Mesenchymal stem cell (in vitro differentiated cells and primary cell): ENCODE data around the gene SMIM13.

Experiments
- DNase-seq: peaks from one replicate; pipeline ENCODE4 v3.0.0-alpha.2; 2013
- H2AFZ ChIP-seq: one replicate; pipeline ENCODE4 v1.6.1; 2013; ENCODE audit warnings: low read depth, mild to moderate bottlenecking, control low read depth, inconsistent platforms, low read length, moderate library complexity
- H2AK5ac ChIP-seq: 2 replicates; pipeline ENCODE4 v1.6.1; 2013; ENCODE audit warnings: low read length, moderate library complexity, mild to moderate bottlenecking, inconsistent platforms; ENCODE audit not compliant: severe bottlenecking
- H2BK120ac ChIP-seq: one replicate; pipeline ENCODE4 v1.6.1; 2013; ENCODE audit warnings: low read depth, mild to moderate bottlenecking, inconsistent platforms, low read length, moderate library complexity
- H2BK12ac ChIP-seq, 2 experiments: one replicate each; pipeline ENCODE4 v1.6.1; 2013; ENCODE audit warnings: inconsistent platforms in 2 of 2, low read length in 2 of 2, mild to moderate bottlenecking in 2 of 2, moderate library complexity in 2 of 2, control low read depth in 1 of 2
- H2BK15ac ChIP-seq: one replicate; pipeline ENCODE4 v1.6.1; 2013; ENCODE audit warnings: mild to moderate bottlenecking, low read depth, inconsistent platforms; ENCODE audit not compliant: poor library complexity, severe bottlenecking
- H2BK5ac ChIP-seq: 2 replicates; pipeline ENCODE4 v1.6.1; 2013; ENCODE audit warnings: low read depth, mild to moderate bottlenecking, low read length, control low read depth, inconsistent platforms; ENCODE audit not compliant: poor library complexity, severe bottlenecking
- H3K14ac ChIP-seq, 2 experiments: one replicate each; pipeline ENCODE4 v1.6.1; 2013; ENCODE audit warnings: inconsistent platforms in 2 of 2, low read length in 2 of 2, control low read depth in 1 of 2, mild to moderate bottlenecking in 1 of 2, moderate library complexity in 1 of 2
- H3K18ac ChIP-seq, 2 experiments: one replicate each; pipeline ENCODE4 v1.6.1; 2013; ENCODE audit warnings: inconsistent platforms in 2 of 2, low read length in 2 of 2, control low read depth in 1 of 2, low read depth in 1 of 2, mild to moderate bottlenecking in 1 of 2
- H3K23ac ChIP-seq, 2 experiments: one replicate each; pipeline ENCODE4 v1.6.1; 2013; ENCODE audit warnings: inconsistent platforms in 2 of 2, low read length in 2 of 2, mild to moderate bottlenecking in 2 of 2, moderate library complexity in 2 of 2, control low read depth in 1 of 2
- H3K27ac ChIP-seq: 2 replicates; pipeline ENCODE4 v1.5.1; 2013; ENCODE audit warnings: mild to moderate bottlenecking, moderate library complexity, low read length, control low read depth, inconsistent platforms; ENCODE audit not compliant: poor library complexity, severe bottlenecking
- H3K27me3 ChIP-seq, 2 experiments: 2 replicates each; pipeline versions ENCODE4 v1.6.1 to v1.7.0; 2013; ENCODE audit warnings: low read length in 2 of 2, mild to moderate bottlenecking in 2 of 2, moderate library complexity in 2 of 2, control low read depth in 1 of 2, inconsistent platforms in 1 of 2; ENCODE audit not compliant: control insufficient read depth in 1 of 2, insufficient read depth in 1 of 2
- H3K36me3 ChIP-seq, 2 experiments: 2 replicates each; pipeline versions ENCODE4 v1.6.1 to v1.7.0; 2013; ENCODE audit warnings: low read length in 2 of 2, control low read depth in 1 of 2, inconsistent platforms in 1 of 2, low read depth in 1 of 2, mild to moderate bottlenecking in 1 of 2; ENCODE audit not compliant: insufficient read depth in 2 of 2, control insufficient read depth in 1 of 2
- H3K4ac ChIP-seq, 2 experiments: one replicate each; pipeline ENCODE4 v1.6.1; 2013; ENCODE audit warnings: inconsistent platforms in 2 of 2, low read length in 2 of 2, mild to moderate bottlenecking in 2 of 2, moderate library complexity in 2 of 2, control low read depth in 1 of 2, low read depth in 1 of 2
- H3K4me1 ChIP-seq: 2 replicates; pipeline ENCODE4 v1.6.1; 2013; ENCODE audit warnings: low read depth, low read length, control low read depth; ENCODE audit not compliant: control insufficient read depth, insufficient read depth
- H3K4me2 ChIP-seq: 2 replicates; pipeline ENCODE4 v1.6.1; 2013; ENCODE audit warnings: low read length, mild to moderate bottlenecking, inconsistent platforms; ENCODE audit not compliant: poor library complexity, severe bottlenecking
- H3K4me3 ChIP-seq, 2 experiments: 2 replicates each; pipeline versions ENCODE4 v1.5.1 to v1.7.0; 2013; ENCODE audit warnings: low read length in 2 of 2, mild to moderate bottlenecking in 2 of 2, control low read depth in 1 of 2, low read depth in 1 of 2; ENCODE audit not compliant: insufficient read depth in 1 of 2
- H3K79me1 ChIP-seq: replicated peaks from 2 replicates; pipeline ENCODE4 v1.6.1; 2013; ENCODE audit warnings: mild to moderate bottlenecking, control low read depth, low read length, inconsistent platforms; ENCODE audit not compliant: poor library complexity, severe bottlenecking
- H3K9ac ChIP-seq: 2 replicates; pipeline ENCODE4 v1.7.0; 2013; ENCODE audit warnings: mild to moderate bottlenecking, low read length, moderate library complexity
- H3K9me3 ChIP-seq: 2 replicates; pipeline ENCODE4 v1.7.0; 2013; ENCODE audit warnings: mild to moderate bottlenecking, low read length; ENCODE audit not compliant: control insufficient read depth
- H4K8ac ChIP-seq: one replicate; pipeline ENCODE4 v1.6.1; 2013; ENCODE audit warnings: inconsistent platforms, mild to moderate bottlenecking, low read length, moderate library complexity
- H4K91ac ChIP-seq: one replicate; pipeline ENCODE4 v1.6.1; 2013; ENCODE audit warnings: mild to moderate bottlenecking, low read length, inconsistent platforms
- WGBS: methylation state at CpG from one replicate; pipeline ENCODE4 v1.1.7; 2013; ENCODE audit warnings: mixed read lengths; 5-methylcytosine and 5-hydroxymethylcytosine counted together

Gene SMIM13

GRCh38 chr6:11179419-11180202 lies 86.0 kb downstream of the SMIM13 start:
- no peaks in the 10 kb centered on the region for H3K4me1 ChIP-seq
- WGBS = 71% methylated on average over 6 of the region's 8 CpGs
- peaks cover 6% of the 10 kb centered on the region for H3K9me3 ChIP-seq
- H3K4me3 ChIP-seq = no peak overlapping the region
- no peak overlapping the region for H3K23ac ChIP-seq
- no peak overlapping the region for H3K14ac ChIP-seq
- no peaks in the 10 kb centered on the region for H3K36me3 ChIP-seq
- H2BK120ac ChIP-seq = no peak overlapping the region
- H2BK5ac ChIP-seq = no peak overlapping the region
- no peak overlapping the region for H3K4ac ChIP-seq
- no peak overlapping the region for H2BK12ac ChIP-seq
- H2AFZ ChIP-seq = no peak overlapping the region
- H2BK15ac ChIP-seq = no peak overlapping the region
- H3K79me1 ChIP-seq = peaks cover 2% of the 10 kb centered on the region
- no peak overlapping the region for H2AK5ac ChIP-seq
- H3K4me2 ChIP-seq = no peak overlapping the region
- H4K91ac ChIP-seq = no peak overlapping the region
- H3K18ac ChIP-seq = no peak overlapping the region
- no peaks in the 10 kb centered on the region for H3K27me3 ChIP-seq
- no peak overlapping the region for H3K9ac ChIP-seq
- no peak for DNase-seq
- no peak overlapping the region for H4K8ac ChIP-seq
- H3K27ac ChIP-seq = no peak overlapping the region

DNA sequence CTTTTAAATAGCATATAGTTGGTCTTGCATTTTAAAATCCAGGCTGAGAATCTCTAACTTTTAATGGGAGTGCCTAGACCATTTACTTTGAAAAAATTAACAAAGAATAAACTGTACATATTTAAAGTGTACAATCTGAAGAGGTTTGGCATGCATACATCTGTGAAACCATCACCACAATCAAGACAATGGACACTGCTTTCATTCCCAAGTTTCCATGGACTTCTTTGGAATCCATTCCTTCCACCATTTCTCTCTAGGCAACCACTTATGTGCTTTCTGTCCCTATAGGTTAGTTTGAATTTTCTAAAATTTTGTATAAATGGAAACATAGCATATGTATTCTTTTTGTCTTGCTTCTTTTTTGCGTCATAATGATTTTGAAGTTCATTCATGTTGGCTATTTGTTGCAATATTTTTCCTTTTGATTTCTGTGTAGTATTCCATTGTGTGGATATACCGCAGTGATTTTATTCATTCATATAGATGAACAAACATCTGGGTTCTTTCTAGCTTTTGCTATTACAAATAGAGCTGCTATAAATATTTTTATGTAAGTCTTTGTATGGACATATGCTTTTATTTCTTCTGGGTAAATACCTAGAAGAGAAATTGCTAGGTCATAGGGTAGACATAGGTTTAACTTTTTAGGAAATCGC lies 88.0 kb downstream of the SMIM13 start:
- no peak overlapping the region for H3K14ac ChIP-seq
- no peak overlapping the region for H2BK120ac ChIP-seq
- H3K4me3 ChIP-seq = no peak overlapping the region
- H3K9ac ChIP-seq = no peak overlapping the region
- no peaks in the 10 kb centered on the region for H3K27me3 ChIP-seq
- no peak overlapping the region for H3K4ac ChIP-seq
- WGBS = no CpG with 5 or more reads among the region's 3 CpGs
- no peak overlapping the region for H2BK5ac ChIP-seq
- no peak overlapping the region for H3K27ac ChIP-seq
- no peak for DNase-seq
- no peaks in the 10 kb centered on the region for H3K4me1 ChIP-seq
- H3K18ac ChIP-seq = no peak overlapping the region
- no peak overlapping the region for H2AK5ac ChIP-seq
- H3K9me3 ChIP-seq = peaks cover 6% of the 10 kb centered on the region
- H2BK12ac ChIP-seq = no peak overlapping the region
- no peak overlapping the region for H4K91ac ChIP-seq
- H2AFZ ChIP-seq = no peak overlapping the region
- H2BK15ac ChIP-seq = no peak overlapping the region
- no peak overlapping the region for H3K23ac ChIP-seq
- no peak overlapping the region for H4K8ac ChIP-seq
- no peak overlapping the region for H3K4me2 ChIP-seq
- peaks cover 7% of the 10 kb centered on the region for H3K79me1 ChIP-seq
- peaks cover 0 to 7% of the 10 kb centered on the region in 2 experiments for H3K36me3 ChIP-seq

GRCh38 chr6:11183761-11184362 lies 90.2 kb downstream of the SMIM13 start:
- Histone ChIP-seq H3K18ac (no peak overlapping the region), H3K4me2 (no peak overlapping the region), H2BK5ac (no peak overlapping the region), H2BK120ac (no peak overlapping the region), H2AFZ (no peak overlapping the region), H3K36me3 (peaks cover 0 to 7% of the 10 kb centered on the region in 2 experiments), H3K27ac (no peak overlapping the region), H2AK5ac (no peak overlapping the region), H3K23ac (no peak overlapping the region), H3K4me1 (no peaks in the 10 kb centered on the region), H3K9ac (no peak overlapping the region), H3K9me3 (peaks cover 5% of the 10 kb centered on the region), H3K79me1 (peaks cover 9% of the 10 kb centered on the region), H3K4ac (no peak overlapping the region), H3K14ac (no peak overlapping the region), H3K27me3 (no peaks in the 10 kb centered on the region), H2BK15ac (no peak overlapping the region), H3K4me3 (no peak overlapping the region), H2BK12ac (no peak overlapping the region), H4K8ac (no peak overlapping the region), H4K91ac (no peak overlapping the region)
- WGBS = 90% methylated on average over 3 of the region's 3 CpGs
- no peak for DNase-seq

DNA sequence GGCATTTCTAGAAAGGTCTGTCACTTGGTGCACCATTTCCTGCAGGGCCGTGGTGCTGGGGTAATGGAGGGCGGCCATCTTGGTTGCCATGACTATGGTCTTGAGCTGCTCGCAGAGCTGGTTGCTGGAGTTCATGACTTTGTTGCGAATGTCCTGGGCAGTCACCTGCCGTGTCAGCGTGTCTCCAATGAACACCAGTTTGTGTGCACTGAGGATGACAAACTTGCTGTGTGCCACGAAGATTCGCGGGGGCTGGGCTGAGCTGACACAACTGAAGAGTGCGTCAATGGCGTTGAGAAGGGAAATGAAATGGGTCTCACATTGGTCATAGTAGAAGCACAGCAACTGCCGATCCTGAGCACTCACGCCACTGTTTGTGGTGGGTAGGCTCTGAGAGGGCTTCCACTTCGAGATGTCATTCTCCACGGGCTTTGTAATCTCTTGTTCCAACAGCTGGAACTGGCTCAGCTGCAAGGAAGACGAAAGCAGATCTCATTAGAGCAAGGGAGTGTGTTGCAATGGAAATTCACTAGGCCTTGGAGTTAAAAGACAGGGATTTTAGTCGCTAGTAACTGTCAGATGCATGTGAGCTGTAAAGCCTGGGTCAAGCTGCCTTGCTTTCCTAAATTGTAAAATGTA lies 91.7 kb downstream of the SMIM13 start:
- no peak overlapping the region for H3K27ac ChIP-seq
- no peak overlapping the region for H2BK120ac ChIP-seq
- no peak overlapping the region for H2AFZ ChIP-seq
- H4K91ac ChIP-seq = no peak overlapping the region
- 97% methylated on average over 17 of the region's 17 CpGs for WGBS
- peaks cover 13% of the 10 kb centered on the region for H3K79me1 ChIP-seq
- no peak overlapping the region for H3K18ac ChIP-seq
- no peak overlapping the region for H3K23ac ChIP-seq
- H2AK5ac ChIP-seq = no peak overlapping the region
- no peaks in the 10 kb centered on the region for H3K27me3 ChIP-seq
- no peaks in the 10 kb centered on the region for H3K4me1 ChIP-seq
- DNase-seq = no peak
- H2BK12ac ChIP-seq = no peak overlapping the region
- H4K8ac ChIP-seq = no peak overlapping the region
- H3K9me3 ChIP-seq = no peaks in the 10 kb centered on the region
- no peak overlapping the region for H3K4me2 ChIP-seq
- no peak overlapping the region for H3K4ac ChIP-seq
- no peak overlapping the region for H2BK5ac ChIP-seq
- H3K14ac ChIP-seq = no peak overlapping the region
- H3K36me3 ChIP-seq = peaks cover 0 to 14% of the 10 kb centered on the region in 2 experiments
- no peak overlapping the region for H2BK15ac ChIP-seq
- no peak overlapping the region for H3K9ac ChIP-seq
- H3K4me3 ChIP-seq = no peak overlapping the region
